Measurements from ENCODE around the gene PTPRG. TPM values are rescaled to one million over a fixed set of nuclear protein-coding genes. Genes with fewer than 3 reads are reported as not detected.

PTPRG gene
- total RNA-seq, 1 experiment from 2014 or later, result 0.73 TPM

- CTCF ChIA-PET, result no interaction called here
- no TSS peak for BruUV-seq (replicated peaks)
Measured at GRCh38 chr3:61974662-61975061, 413.3 kb downstream of the PTPRG start.

GRCh38 chr3:61975199-61975598 lies 413.8 kb downstream of the PTPRG start:
- TF ChIP-seq EZH2 (IDR thresholded peaks at IDR 0.05; ENCODE audit: low read length, unreplicated experiment) (no peak), CTCF (conservative IDR thresholded peaks at IDR 0.05; ENCODE audit: low read depth, low read length) (no peak), EZH2phosphoT487 (IDR thresholded peaks at IDR 0.05; ENCODE audit: borderline replicate concordance, low read length) (no peak)
- no peaks in the 10 kb centered on the region for H3K36me3 ChIP-seq (ENCODE audit: low read depth, low read length)
- H3K4me3 ChIP-seq (ENCODE audit: low read length), result no peak overlapping the region
- no peak overlapping the region for H3K27ac ChIP-seq (ENCODE audit: low read length)
- no peak overlapping the region for H2AFZ ChIP-seq (ENCODE audit: low read length)
- no peaks in the 10 kb centered on the region for H3K9me2 ChIP-seq (replicated peaks; ENCODE audit: low read length)
- H3K4me2 ChIP-seq (ENCODE audit: low read length), result no peak overlapping the region
- POLR2A ChIA-PET (ENCODE audit: unreplicated experiment), result no interaction called here
- H3K79me2 ChIP-seq (ENCODE audit: low read length), result no peaks in the 10 kb centered on the region
- intact Hi-C loops (cut with micrococcal nuclease), result no loop called here
- peaks cover 11% of the 10 kb centered on the region; the same call in 1 of the 2 replicates for H3K9me3 ChIP-seq (ENCODE audit: low read length)
- H3K9ac ChIP-seq (ENCODE audit: low read length), result no peak overlapping the region
- H4K20me1 ChIP-seq (ENCODE audit: low read length), result no peaks in the 10 kb centered on the region
- BruUV-seq (replicated peaks), result no TSS peak
- CTCF ChIA-PET, result no interaction called here
- H3K27me3 ChIP-seq (ENCODE audit: low read length), result no peaks in the 10 kb centered on the region
- H3K4me1 ChIP-seq (ENCODE audit: insufficient read depth, low read length), result no peaks in the 10 kb centered on the region
- no peak for ATAC-seq
- DNase-seq, result no peak
- H3F3A ChIP-seq (ENCODE audit: low read length, unreplicated experiment), result no peaks in the 10 kb centered on the region

More at GRCh38 chr3:61974662-61975061, 413.3 kb downstream of the PTPRG start:
- POLR2A ChIA-PET (ENCODE audit: unreplicated experiment), result no interaction called here
- H3K27ac ChIP-seq (ENCODE audit: low read length), result no peak overlapping the region
- H3K4me3 ChIP-seq (ENCODE audit: low read length), result no peak overlapping the region
- ATAC-seq (no peak), DNase-seq (no peak)
- TF ChIP-seq CTCF (conservative IDR thresholded peaks at IDR 0.05; ENCODE audit: low read depth, low read length) (no peak), EZH2phosphoT487 (IDR thresholded peaks at IDR 0.05; ENCODE audit: borderline replicate concordance, low read length) (no peak), EZH2 (IDR thresholded peaks at IDR 0.05; ENCODE audit: low read length, unreplicated experiment) (no peak)
- no peaks in the 10 kb centered on the region for H3F3A ChIP-seq (ENCODE audit: low read length, unreplicated experiment)
- no peaks in the 10 kb centered on the region for H3K4me1 ChIP-seq (ENCODE audit: insufficient read depth, low read length)
- H3K36me3 ChIP-seq (ENCODE audit: low read depth, low read length), result no peaks in the 10 kb centered on the region
- H3K27me3 ChIP-seq (ENCODE audit: low read length), result no peaks in the 10 kb centered on the region
- no peak overlapping the region for H2AFZ ChIP-seq (ENCODE audit: low read length)
- H4K20me1 ChIP-seq (ENCODE audit: low read length), result no peaks in the 10 kb centered on the region
- no peaks in the 10 kb centered on the region for H3K9me2 ChIP-seq (replicated peaks; ENCODE audit: low read length)
- H3K79me2 ChIP-seq (ENCODE audit: low read length), result no peaks in the 10 kb centered on the region
- 0 out of 2 replicates have a peak, but pooled peaks cover 6% of the 10 kb centered on the region for H3K9me3 ChIP-seq (ENCODE audit: low read length)
- no peak overlapping the region for H3K4me2 ChIP-seq (ENCODE audit: low read length)
- intact Hi-C loops (cut with micrococcal nuclease), result no loop called here
- H3K9ac ChIP-seq (ENCODE audit: low read length), result no peak overlapping the region

DNA sequence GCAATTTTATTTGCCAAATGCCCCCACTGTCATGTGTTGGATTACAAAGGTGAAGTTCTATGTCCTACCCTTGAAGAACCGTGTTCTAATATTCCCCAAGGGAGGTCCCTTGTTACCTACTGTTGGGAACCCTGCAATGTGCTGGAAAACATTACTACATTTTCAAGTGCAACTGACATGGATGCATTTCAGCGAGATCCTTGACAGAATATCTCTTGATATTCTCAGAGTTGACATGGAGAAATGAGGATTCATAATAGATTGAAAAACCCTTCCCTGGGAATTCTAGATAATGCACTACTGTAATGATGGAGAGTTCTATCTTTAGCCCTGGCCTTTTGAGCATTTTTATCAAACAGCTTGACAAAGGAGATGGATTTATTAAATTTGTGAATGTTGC lies 414.6 kb downstream of the PTPRG start:
- no peak overlapping the region for H3K27ac ChIP-seq (ENCODE audit: low read length)
- H3K9ac ChIP-seq (ENCODE audit: low read length), result no peak overlapping the region
- no peak for ATAC-seq
- intact Hi-C loops (cut with micrococcal nuclease), result no loop called here
- CTCF ChIA-PET, result no interaction called here
- DNase-seq, result no peak
- H3K27me3 ChIP-seq (ENCODE audit: low read length), result no peaks in the 10 kb centered on the region
- BruUV-seq (replicated peaks), result no TSS peak
- H3K4me2 ChIP-seq (ENCODE audit: low read length), result no peak overlapping the region
- H3K79me2 ChIP-seq (ENCODE audit: low read length), result no peaks in the 10 kb centered on the region
- no peaks in the 10 kb centered on the region for H3K36me3 ChIP-seq (ENCODE audit: low read depth, low read length)
- no peaks in the 10 kb centered on the region for H3K4me1 ChIP-seq (ENCODE audit: insufficient read depth, low read length)
- H3F3A ChIP-seq (ENCODE audit: low read length, unreplicated experiment), result no peaks in the 10 kb centered on the region
- POLR2A ChIA-PET (ENCODE audit: unreplicated experiment), result no interaction called here
- no peak for TF ChIP-seq CTCF (conservative IDR thresholded peaks at IDR 0.05; ENCODE audit: low read depth, low read length)
- TF ChIP-seq EZH2 (IDR thresholded peaks at IDR 0.05; ENCODE audit: low read length, unreplicated experiment), result no peak
- no peak for TF ChIP-seq EZH2phosphoT487 (IDR thresholded peaks at IDR 0.05; ENCODE audit: borderline replicate concordance, low read length)
- H3K4me3 ChIP-seq (ENCODE audit: low read length), result no peak overlapping the region
- no peaks in the 10 kb centered on the region for H3K9me2 ChIP-seq (replicated peaks; ENCODE audit: low read length)
- no peak overlapping the region for H2AFZ ChIP-seq (ENCODE audit: low read length)
- no peaks in the 10 kb centered on the region for H4K20me1 ChIP-seq (ENCODE audit: low read length)
- H3K9me3 ChIP-seq (ENCODE audit: low read length), result peaks cover 14% of the 10 kb centered on the region; the same call in 1 of the 2 replicates

All from PC-3 (cell line).